OCI-LY1 (cell line): ENCODE data around the gene ARF1.
A peak's percentile ranks its signal among the peaks of the same experiment; 100 is the strongest.

Experiments
- H2AFZ ChIP-seq: fragments of 200-600 bp; sonication (generic), shearing (Covaris generic); 2 replicates; pipeline ENCODE4 v1.6.0; 2014; ENCODE audit warnings: antibody characterized with exemption, mild to moderate bottlenecking, low read length
- H3F3A ChIP-seq: fragments of 200-600 bp; sonication (generic), shearing (Covaris generic); 2 replicates; pipeline ENCODE4 v1.6.0; 2014; ENCODE audit warnings: mild to moderate bottlenecking, antibody characterized with exemption, low read length, moderate library complexity; ENCODE audit not compliant: insufficient read depth
- H3K27ac ChIP-seq: fragments of 200-600 bp; sonication (generic); 2 replicates; pipeline ENCODE4 v1.5.1; 2014; ENCODE audit warnings: low read length, mixed run types, mild to moderate bottlenecking, low read depth; ENCODE audit not compliant: poor library complexity, severe bottlenecking
- H3K27me3 ChIP-seq: fragments of 200-600 bp; sonication (generic); 2 replicates; pipeline ENCODE4 v1.6.0; 2014; ENCODE audit warnings: antibody characterized with exemption, mild to moderate bottlenecking, low read length, moderate library complexity; ENCODE audit not compliant: insufficient read depth
- H3K36me3 ChIP-seq: fragments of 200-600 bp; sonication (generic); 2 replicates; pipeline ENCODE4 v1.6.1; 2014; ENCODE audit warnings: mild to moderate bottlenecking, antibody characterized with exemption, low read length, moderate library complexity, mixed read lengths; ENCODE audit not compliant: insufficient read depth
- H3K4me1 ChIP-seq: fragments of 200-600 bp; sonication (generic); 2 replicates; pipeline ENCODE4 v1.5.1; 2014; ENCODE audit warnings: mild to moderate bottlenecking, low read length, moderate library complexity; ENCODE audit not compliant: insufficient read depth, severe bottlenecking
- H3K4me2 ChIP-seq: fragments of 200-600 bp; sonication (generic), shearing (Covaris generic); 2 replicates; pipeline ENCODE4 v1.6.1; 2014; ENCODE audit warnings: low read length
- H3K4me3 ChIP-seq: fragments of 200-600 bp; sonication (generic); 2 replicates; pipeline ENCODE4 v1.5.1; 2014; ENCODE audit warnings: low read length, low read depth, mild to moderate bottlenecking, mixed read lengths; ENCODE audit not compliant: poor library complexity, severe bottlenecking
- H3K79me2 ChIP-seq: fragments of 200-600 bp; shearing (Covaris generic); 2 replicates; pipeline ENCODE4 v1.6.1; 2016; ENCODE audit warnings: mixed run types, low read length, mixed read lengths; ENCODE audit not compliant: insufficient read depth
- H3K9ac ChIP-seq: fragments of 200-600 bp; sonication (generic), shearing (Covaris generic); 2 replicates; pipeline ENCODE4 v1.6.1; 2014; ENCODE audit warnings: mild to moderate bottlenecking, low read length, mixed read lengths
- H3K9me2 ChIP-seq: fragments of 200-600 bp; sonication (generic), shearing (Covaris generic); 2 replicates; pipeline ENCODE4 v1.6.1; 2014; ENCODE audit warnings: low read depth, mild to moderate bottlenecking, low read length, mixed read lengths
- H3K9me3 ChIP-seq: fragments of 200-600 bp; shearing (Covaris generic); 2 replicates; pipeline ENCODE4 v1.6.1; 2014; ENCODE audit warnings: low read length, mixed read lengths
- H4K20me1 ChIP-seq: fragments of 200-600 bp; sonication (generic), shearing (Covaris generic); 2 replicates; pipeline ENCODE4 v1.6.0; 2016; ENCODE audit warnings: mild to moderate bottlenecking, low read length; ENCODE audit not compliant: insufficient read depth
- EZH2 ChIP-seq: fragments of 200-600 bp; sonication (generic), shearing (Covaris generic); IDR thresholded peaks from 2 replicates; pipeline ENCODE4 v1.8.0; 2017; ENCODE audit warnings: borderline replicate concordance, mixed run types, mild to moderate bottlenecking, antibody characterized with exemption, low read length, moderate library complexity, mixed read lengths
- TF ChIP-seq, protein P1 (sequence below): fragments of 200-600 bp; sonication (generic), shearing (Covaris generic); IDR thresholded peaks from 2 replicates; pipeline ENCODE4 v1.5.1; 2017; ENCODE audit warnings: mild to moderate bottlenecking, antibody characterized with exemption, low read length, moderate library complexity, mixed read lengths

ARF1 gene

GRCh38 chr1:228141226-228142044 lies 58.9 kb downstream of the ARF1 start:
- H3K9me3 ChIP-seq: no peaks in the 10 kb centered on the region
- H3K4me2 ChIP-seq: peak overlapping the region; percentile 95
- peaks cover 51% of the 10 kb centered on the region for H3K4me1 ChIP-seq
- no peak for TF ChIP-seq EZH2
- TF ChIP-seq, protein P1, sequence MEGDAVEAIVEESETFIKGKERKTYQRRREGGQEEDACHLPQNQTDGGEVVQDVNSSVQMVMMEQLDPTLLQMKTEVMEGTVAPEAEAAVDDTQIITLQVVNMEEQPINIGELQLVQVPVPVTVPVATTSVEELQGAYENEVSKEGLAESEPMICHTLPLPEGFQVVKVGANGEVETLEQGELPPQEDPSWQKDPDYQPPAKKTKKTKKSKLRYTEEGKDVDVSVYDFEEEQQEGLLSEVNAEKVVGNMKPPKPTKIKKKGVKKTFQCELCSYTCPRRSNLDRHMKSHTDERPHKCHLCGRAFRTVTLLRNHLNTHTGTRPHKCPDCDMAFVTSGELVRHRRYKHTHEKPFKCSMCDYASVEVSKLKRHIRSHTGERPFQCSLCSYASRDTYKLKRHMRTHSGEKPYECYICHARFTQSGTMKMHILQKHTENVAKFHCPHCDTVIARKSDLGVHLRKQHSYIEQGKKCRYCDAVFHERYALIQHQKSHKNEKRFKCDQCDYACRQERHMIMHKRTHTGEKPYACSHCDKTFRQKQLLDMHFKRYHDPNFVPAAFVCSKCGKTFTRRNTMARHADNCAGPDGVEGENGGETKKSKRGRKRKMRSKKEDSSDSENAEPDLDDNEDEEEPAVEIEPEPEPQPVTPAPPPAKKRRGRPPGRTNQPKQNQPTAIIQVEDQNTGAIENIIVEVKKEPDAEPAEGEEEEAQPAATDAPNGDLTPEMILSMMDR: no peak
- peaks cover 27% of the 10 kb centered on the region; the same call in 1 of the 2 replicates for H3K79me2 ChIP-seq
- no peaks in the 10 kb centered on the region for H4K20me1 ChIP-seq
- no peak overlapping the region for H2AFZ ChIP-seq
- no peaks in the 10 kb centered on the region for H3K27me3 ChIP-seq
- H3F3A ChIP-seq: no peaks in the 10 kb centered on the region
- peak overlapping the region; percentile 28 for H3K27ac ChIP-seq
- H3K4me3 ChIP-seq: peak overlapping the region; percentile 80
- no peaks in the 10 kb centered on the region for H3K9me2 ChIP-seq
- H3K9ac ChIP-seq: peak overlapping the region; percentile 75
- H3K36me3 ChIP-seq: no peaks in the 10 kb centered on the region

DNA sequence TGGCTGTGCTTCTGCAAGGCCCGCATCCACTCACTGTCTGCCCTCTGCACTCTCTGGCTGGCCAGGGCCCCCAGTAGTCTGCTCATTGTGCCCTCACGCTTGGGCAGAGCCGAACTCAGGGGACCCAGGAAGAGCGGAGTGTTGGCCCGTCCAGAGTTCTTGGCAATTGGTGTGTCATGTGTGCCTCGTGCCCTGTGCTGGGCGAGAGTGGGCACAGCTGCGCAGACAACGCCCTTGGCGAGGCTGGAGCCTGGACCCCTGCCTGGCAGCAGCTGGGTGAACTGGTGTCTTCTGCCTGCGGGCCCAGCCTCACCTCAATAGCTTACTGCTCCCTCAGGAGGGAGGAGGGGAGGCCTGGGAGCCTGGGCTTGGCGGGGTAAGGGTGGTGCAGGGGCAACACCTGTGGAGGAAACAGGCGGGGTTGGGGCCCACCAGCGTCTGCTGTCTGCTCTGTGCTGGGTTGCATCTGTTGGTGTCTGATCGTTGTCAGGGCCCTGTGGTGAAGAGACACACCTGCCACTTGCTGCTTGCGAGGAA lies 59.7 kb downstream of the ARF1 start:
- peak overlapping the region; percentile 80 for H3K4me3 ChIP-seq
- H4K20me1 ChIP-seq: no peaks in the 10 kb centered on the region
- peak overlapping the region; percentile 75; the same call in 1 of the 2 replicates for H3K9ac ChIP-seq

DNA sequence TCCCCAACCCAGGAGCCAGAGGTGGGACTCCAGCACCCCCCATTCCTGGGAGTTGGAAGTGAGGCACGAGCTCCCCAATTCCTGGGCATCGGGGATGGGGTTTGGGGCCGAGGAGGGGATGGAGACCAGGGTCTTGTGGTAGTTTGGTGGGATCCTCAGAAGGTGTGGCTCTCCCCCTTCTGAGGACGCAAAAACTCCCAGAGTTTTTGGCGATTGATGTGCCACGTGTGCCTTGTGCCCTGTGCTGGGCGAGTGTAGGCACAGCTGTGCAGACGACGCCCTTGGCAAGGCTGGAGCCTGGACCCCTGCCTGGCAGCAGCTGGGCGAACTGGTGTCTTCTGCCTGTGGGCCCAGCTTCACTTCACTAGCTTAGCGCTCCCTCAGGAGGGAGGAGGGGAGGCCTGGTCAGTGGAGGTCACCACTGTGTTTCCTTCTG lies 60.2 kb downstream of the ARF1 start:
- Histone ChIP-seq H4K20me1 (no peaks in the 10 kb centered on the region), H3K27me3 (no peaks in the 10 kb centered on the region), H3K36me3 (peaks cover 8% of the 10 kb centered on the region; the same call in 1 of the 2 replicates), H3K9me2 (no peaks in the 10 kb centered on the region), H3K9ac (peak overlapping the region; percentile 27; the same call in 1 of the 2 replicates), H3K27ac (peak overlapping the region; percentile 19), H3K4me2 (peak overlapping the region; percentile 95; the same call in 1 of the 2 replicates), H3K4me3 (peak overlapping the region; percentile 80), H3F3A (no peaks in the 10 kb centered on the region), H2AFZ (no peak overlapping the region), H3K9me3 (no peaks in the 10 kb centered on the region), H3K4me1 (peaks cover 50% of the 10 kb centered on the region), H3K79me2 (peaks cover 27% of the 10 kb centered on the region; the same call in 1 of the 2 replicates)
- TF ChIP-seq, protein P1: no peak
- TF ChIP-seq EZH2: no peak

More for the DNA sequence above, 59.7 kb downstream of the ARF1 start:
- H3K9me2 ChIP-seq: no peaks in the 10 kb centered on the region
- no peaks in the 10 kb centered on the region for H3K27me3 ChIP-seq
- H3K9me3 ChIP-seq: no peaks in the 10 kb centered on the region
- H2AFZ ChIP-seq: no peak overlapping the region
- peaks cover 5% of the 10 kb centered on the region; the same call in 1 of the 2 replicates for H3K36me3 ChIP-seq
- peak overlapping the region; percentile 19 for H3K27ac ChIP-seq
- H3K79me2 ChIP-seq: peaks cover 27% of the 10 kb centered on the region; the same call in 1 of the 2 replicates
- no peaks in the 10 kb centered on the region for H3F3A ChIP-seq
- peak overlapping the region; percentile 95 for H3K4me2 ChIP-seq
- no peak for TF ChIP-seq EZH2
- TF ChIP-seq, protein P1: no peak
- peaks cover 51% of the 10 kb centered on the region for H3K4me1 ChIP-seq
